ENCODE data around the gene GSAP.

- TF ChIP-seq, protein P1, sequence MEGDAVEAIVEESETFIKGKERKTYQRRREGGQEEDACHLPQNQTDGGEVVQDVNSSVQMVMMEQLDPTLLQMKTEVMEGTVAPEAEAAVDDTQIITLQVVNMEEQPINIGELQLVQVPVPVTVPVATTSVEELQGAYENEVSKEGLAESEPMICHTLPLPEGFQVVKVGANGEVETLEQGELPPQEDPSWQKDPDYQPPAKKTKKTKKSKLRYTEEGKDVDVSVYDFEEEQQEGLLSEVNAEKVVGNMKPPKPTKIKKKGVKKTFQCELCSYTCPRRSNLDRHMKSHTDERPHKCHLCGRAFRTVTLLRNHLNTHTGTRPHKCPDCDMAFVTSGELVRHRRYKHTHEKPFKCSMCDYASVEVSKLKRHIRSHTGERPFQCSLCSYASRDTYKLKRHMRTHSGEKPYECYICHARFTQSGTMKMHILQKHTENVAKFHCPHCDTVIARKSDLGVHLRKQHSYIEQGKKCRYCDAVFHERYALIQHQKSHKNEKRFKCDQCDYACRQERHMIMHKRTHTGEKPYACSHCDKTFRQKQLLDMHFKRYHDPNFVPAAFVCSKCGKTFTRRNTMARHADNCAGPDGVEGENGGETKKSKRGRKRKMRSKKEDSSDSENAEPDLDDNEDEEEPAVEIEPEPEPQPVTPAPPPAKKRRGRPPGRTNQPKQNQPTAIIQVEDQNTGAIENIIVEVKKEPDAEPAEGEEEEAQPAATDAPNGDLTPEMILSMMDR (IDR thresholded peaks at IDR 0.05): no peak
- no peak for TF ChIP-seq POLR2A (IDR thresholded peaks at IDR 0.05)
Observed at GRCh38 chr7:77455321-77455720, 39.2 kb upstream of the GSAP start.

Data from right lobe of liver (tissue), 4 donors.